HG03442 (cell line): ENCODE measurements around the gene DAB1.
"Not testable (repeated sequence)": the region's sequence is repeated elsewhere in the genome, so short reads cannot be mapped to it uniquely, and the experiment has no call there.

Experiments
- ATAC-seq: cut with Tn5 transposase; IDR thresholded peaks from one replicate; pipeline ENCODE4 v1.9.1; 2021; ENCODE audit warnings: mild to moderate bottlenecking, moderate library complexity; ENCODE audit not compliant: unreplicated experiment

DAB1 gene

DNA sequence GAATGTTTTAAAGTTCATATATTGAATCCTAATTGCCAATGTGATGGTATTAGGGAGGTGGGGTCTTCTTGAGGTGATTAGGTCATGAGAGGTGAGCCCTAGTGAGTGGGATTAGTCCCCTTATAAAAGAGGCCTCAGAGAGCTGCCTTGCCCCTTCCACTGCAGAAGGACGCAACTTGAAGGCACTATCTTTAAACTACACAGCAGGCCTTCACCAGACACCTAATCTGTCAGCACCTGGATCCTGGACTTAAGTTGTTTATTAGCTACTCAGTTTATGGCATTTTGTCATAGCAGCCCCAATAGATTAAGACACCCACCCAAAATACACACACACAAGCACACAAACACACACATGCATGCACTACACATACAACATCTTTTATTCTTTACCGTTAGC lies 61.4 kb downstream of the DAB1 start:
- no peak for ATAC-seq

GRCh38 chr1:57361516-57361915 lies 62.3 kb downstream of the DAB1 start:
- ATAC-seq: no peak

DNA sequence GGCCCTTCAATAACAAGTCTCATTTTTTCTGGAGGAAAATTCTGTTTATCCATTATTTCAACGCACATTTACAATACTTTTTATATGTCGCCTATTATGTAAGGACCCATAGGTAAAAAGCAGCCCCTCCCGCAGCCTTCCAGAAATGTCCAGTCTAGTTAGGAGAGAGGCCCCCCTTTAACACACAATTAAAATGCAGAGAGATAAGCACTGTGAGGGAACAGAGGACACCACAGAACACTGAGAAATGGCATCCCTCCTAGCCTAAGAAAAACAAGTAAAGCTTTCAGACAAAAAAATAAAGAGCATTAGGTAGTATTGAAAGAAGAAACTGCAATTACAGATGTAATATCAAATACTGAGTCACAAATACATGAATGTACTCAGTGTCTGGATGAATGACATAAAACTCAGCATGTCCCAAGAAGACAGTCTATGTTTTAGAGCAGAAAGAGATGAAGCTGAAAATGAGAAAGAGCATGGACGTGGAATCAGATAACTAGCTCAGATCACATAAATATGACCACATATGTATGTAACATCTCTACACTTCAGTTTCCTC lies 62.9 kb downstream of the DAB1 start:
- no peak for ATAC-seq

GRCh38 chr1:57357462-57357861 lies 66.4 kb downstream of the DAB1 start:
- no peak for ATAC-seq

DNA sequence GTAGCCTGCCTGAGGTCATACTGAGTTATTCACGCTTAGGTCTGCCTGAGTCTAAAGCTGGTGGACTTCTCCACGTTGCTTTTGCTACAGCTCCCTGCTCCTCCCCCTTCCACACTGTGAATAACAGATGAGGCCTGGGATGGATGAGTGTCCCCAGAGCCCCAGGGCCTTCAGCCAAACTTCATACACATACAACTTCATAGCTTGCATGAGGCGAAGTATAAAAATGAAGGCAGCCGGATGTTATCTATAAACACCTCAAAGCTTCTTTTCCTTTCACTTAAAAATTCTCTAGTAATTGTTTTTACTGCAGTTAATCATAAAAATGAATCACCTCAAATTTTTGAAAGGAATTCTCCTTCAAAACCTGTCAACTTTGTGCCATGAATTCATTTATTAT lies 70.2 kb downstream of the DAB1 start:
- ATAC-seq: no peak

GRCh38 chr1:57350610-57351009 lies 73.2 kb downstream of the DAB1 start:
- no peak for ATAC-seq

- no peak for ATAC-seq
Measured at GRCh38 chr1:57348921-57349320, 74.9 kb downstream of the DAB1 start.

- no peak for ATAC-seq
Measured at GRCh38 chr1:57345916-57346315, 77.9 kb downstream of the DAB1 start.

- no peak for ATAC-seq
Measured at GRCh38 chr1:57344265-57344664, 79.6 kb downstream of the DAB1 start.

DNA sequence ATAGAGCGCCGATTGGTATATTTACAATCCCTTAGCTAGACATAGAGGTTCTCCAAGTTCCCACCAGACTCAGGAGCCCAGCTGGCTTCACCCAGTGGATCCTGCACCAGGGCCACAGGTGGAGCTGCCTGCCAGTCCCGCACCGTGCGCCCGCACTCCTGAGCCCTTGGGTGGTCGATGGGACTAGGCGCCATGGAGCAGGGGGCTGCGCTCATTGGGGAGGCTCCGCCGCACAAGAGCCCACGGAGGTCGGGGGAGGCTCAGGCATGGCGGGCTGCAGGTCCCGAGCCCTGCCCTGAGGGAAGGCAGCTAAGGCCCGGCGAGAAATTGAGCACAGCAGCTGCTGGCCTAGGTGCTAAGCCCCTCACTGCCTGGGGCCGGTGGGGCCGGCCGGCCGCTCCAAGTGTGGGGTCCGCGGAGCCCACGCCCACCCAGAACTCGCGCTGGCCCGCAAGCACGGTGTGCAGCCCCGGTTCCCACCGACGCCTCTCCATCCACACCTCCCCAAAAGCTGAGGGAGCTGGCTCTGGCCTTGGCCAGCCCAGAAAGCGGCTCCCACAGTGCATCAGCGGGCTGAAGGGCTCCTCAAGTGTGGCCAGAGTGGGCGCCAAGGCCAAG lies 80.5 kb downstream of the DAB1 start:
- not testable (repeated sequence) for ATAC-seq

DNA sequence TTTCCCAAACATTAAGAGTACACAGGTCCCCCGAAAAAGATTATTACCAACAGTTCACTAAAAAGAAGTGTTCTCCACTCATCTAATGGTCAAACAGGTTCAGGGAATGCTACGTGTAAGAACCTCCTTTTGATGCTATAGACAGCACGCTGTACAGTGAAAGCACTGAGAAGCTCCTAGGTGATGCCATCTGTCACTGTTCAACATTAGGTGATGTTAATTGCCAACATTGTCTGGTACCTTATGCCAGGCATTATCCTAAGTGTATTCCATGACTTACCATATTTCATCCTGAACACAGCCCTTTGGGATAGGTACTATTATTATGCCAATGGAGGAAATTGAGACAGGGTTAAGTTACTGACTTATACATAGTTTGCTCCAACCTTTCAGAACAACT lies 82.1 kb downstream of the DAB1 start:
- no peak for ATAC-seq

DNA sequence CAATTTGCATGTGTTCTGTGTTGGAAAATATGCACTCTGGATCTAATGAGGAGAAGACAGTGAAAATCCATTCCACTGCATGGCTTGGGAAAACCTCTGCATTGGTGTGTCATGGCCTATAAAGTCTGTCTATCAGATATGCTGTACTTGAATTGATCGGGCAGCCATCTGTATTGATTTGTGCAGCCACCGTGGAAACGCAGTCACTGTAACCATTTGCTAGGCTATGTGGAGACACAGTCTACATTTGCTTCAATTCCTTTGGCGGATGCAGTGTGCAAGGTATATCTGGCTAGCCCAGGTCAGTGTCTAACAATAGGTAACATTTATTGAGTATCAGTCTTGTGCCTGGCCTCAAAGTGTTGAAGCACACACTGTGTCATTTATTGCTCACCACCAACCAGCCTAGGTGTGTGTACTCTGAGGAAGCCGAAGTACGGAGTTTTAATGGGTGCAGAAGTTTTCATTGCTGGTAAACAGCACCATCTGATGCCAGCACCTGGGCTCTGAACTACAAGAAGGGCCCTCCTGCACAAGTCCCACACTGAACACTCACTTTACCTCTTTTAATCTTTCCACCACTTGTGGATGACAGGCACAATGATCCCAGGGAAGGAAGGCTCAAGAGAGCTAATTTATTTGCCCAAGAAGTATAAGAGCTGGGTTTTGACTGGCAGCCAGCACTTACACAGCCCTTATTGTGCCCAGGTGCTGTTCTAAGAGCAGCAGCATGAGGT lies 83.4 kb downstream of the DAB1 start:
- no peak for ATAC-seq

GRCh38 chr1:57337623-57338022 lies 86.2 kb downstream of the DAB1 start:
- no peak for ATAC-seq

- ATAC-seq: no peak
Measured at GRCh38 chr1:57336793-57337192, 87.1 kb downstream of the DAB1 start.

DNA sequence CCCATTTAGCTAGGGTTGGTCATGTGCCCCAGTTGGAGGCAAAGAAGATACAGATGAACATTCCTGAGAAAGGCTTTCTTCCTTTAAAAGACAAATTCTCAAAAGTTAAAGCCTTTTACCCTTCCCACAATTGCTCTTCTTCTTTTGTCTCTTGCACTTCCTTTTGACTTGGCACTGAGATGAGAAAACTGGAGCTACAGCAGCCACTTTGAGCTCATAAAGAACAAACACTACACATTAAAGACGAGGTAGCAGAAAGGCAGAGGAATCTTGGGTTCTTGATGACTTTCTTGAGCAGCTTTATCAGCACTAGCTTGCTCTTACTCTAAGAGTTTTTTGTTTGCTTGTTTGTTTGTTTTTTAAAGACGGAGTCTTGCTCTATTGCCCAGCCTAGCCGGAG lies 92.2 kb downstream of the DAB1 start:
- no peak for ATAC-seq

GRCh38 chr1:57329937-57330336 lies 93.9 kb downstream of the DAB1 start:
- no peak for ATAC-seq

DNA sequence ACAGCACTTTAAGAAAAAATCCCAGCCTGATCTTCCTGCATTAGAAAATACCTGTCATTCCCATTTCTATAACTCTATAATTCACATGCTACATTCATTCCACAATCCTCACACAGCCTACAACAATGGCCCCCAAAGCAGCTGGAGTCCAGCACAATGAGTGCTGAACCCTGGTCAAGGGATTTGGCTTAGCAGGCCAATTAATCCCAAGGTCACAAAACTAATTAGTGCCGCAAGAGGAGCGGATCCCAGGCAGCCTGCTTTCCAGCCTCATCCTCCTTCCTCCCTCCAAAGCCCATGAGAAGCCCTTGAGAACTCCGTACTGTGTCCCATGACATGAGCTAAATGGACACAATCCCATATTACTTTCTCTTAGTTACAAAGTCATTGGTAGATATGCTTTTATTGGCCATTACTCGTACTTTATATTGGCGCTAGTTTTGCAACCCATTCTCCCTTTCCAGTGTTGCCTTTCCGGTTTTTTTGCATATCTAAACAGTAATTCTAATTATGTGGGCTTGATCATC lies 94.8 kb downstream of the DAB1 start:
- no peak for ATAC-seq

GRCh38 chr1:57327946-57328345 lies 95.9 kb downstream of the DAB1 start:
- ATAC-seq: no peak

GRCh38 chr1:57327336-57327735 lies 96.5 kb downstream of the DAB1 start:
- ATAC-seq: no peak

- no peak for ATAC-seq
Measured at GRCh38 chr1:57325536-57325935, 98.3 kb downstream of the DAB1 start.

- no peak for ATAC-seq
Measured at GRCh38 chr1:57325117-57325516, 98.7 kb downstream of the DAB1 start.

GRCh38 chr1:57324388-57324787 lies 99.5 kb downstream of the DAB1 start:
- ATAC-seq: no peak
